Thoracic aorta (tissue), 2 donors: ENCODE results near the gene PEX5. TPM values are rescaled to one million over a fixed set of nuclear protein-coding genes. Genes with fewer than 3 reads are reported as not detected.

Source experiments
- ATAC-seq: fragments of 150-250 bp; one replicate; pipeline ENCODE4 v1.8.0; 2017; ENCODE audit warnings: low read depth; ENCODE audit not compliant: insufficient number of reproducible peaks, low FRiP score
- DNase-seq: peaks from one replicate; pipeline ENCODE4 v3.0.0-alpha.2; 2020; ENCODE audit warnings: low spot score
- H3K27ac ChIP-seq, 2 donors: fragments of 200-600 bp; sonication (generic); 1 replicate in 1 of 2; 2 replicates in 1 of 2; pipeline ENCODE4 v1.5.1; 2016; ENCODE audit warnings: mild to moderate bottlenecking in 2 of 2, moderate library complexity in 2 of 2
- H3K27me3 ChIP-seq: fragments of 200-600 bp; sonication (generic); replicated peaks from 2 replicates; pipeline ENCODE4 v1.6.0; 2016; ENCODE audit warnings: mild to moderate bottlenecking; ENCODE audit not compliant: insufficient read depth
- H3K36me3 ChIP-seq: fragments of 200-600 bp; sonication (generic); one replicate; pipeline ENCODE4 v1.5.1; 2016
- H3K4me1 ChIP-seq, 2 donors: fragments of 200-600 bp; sonication (generic); 1 replicate in 1 of 2; 2 replicates in 1 of 2; pipeline versions ENCODE4 v1.5.1 to v1.6.0; 2016; ENCODE audit warnings: low read depth in 2 of 2, mild to moderate bottlenecking in 1 of 2; ENCODE audit not compliant: control insufficient read depth in 1 of 2
- H3K4me3 ChIP-seq: fragments of 200-600 bp; sonication (generic); 2 replicates; pipeline ENCODE4 v1.5.1; 2016; ENCODE audit warnings: mild to moderate bottlenecking
- H3K9me3 ChIP-seq: fragments of 200-600 bp; sonication (generic); 2 replicates; pipeline ENCODE4 v1.5.1; 2016
- total RNA-seq, 2 donors: library from RNA; depleted of rRNA; stranded (reverse); fragments of >200 nt; gene quantifications; one replicate each; pipeline versions ENCODE4 v1.1.0 to v1.2.3, GENCODE V29; 2016
- TF ChIP-seq, protein P1 (sequence below): fragments of 200-600 bp; sonication (generic); IDR thresholded peaks from one replicate; pipeline ENCODE4 v1.5.1; 2019; ENCODE audit warnings: antibody characterized with exemption

The PEX5 gene
- total RNA-seq, 2 donors from 2014 or later = 34.5 to 42.2 TPM

DNA sequence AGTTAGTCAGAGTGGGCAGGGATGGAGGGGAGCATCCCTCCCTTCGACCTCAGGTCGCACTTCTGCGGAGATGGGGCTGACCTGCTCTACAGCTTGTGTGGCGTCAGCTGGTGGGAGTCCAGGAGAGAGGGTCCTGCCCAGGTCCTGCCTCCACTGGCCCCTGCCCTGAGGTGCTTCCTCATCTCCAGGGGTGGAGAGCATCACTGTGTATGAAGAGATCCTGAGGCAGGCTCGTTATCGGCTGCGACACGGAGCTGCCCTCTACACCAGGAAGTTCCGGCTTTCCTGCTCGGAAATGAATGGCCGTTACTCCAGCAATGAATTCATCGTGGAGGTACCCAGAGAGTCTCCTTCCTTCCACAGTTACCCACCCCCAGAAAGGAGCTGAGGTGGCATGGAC, 39.1 kb upstream of the PEX5 start:
- peaks cover 28% of the 10 kb centered on the region for H3K36me3 ChIP-seq
- ATAC-seq (no peak), DNase-seq (no peak)
- H3K9me3 ChIP-seq = no peaks in the 10 kb centered on the region
- H3K27me3 ChIP-seq = no peaks in the 10 kb centered on the region
- TF ChIP-seq, protein P1, sequence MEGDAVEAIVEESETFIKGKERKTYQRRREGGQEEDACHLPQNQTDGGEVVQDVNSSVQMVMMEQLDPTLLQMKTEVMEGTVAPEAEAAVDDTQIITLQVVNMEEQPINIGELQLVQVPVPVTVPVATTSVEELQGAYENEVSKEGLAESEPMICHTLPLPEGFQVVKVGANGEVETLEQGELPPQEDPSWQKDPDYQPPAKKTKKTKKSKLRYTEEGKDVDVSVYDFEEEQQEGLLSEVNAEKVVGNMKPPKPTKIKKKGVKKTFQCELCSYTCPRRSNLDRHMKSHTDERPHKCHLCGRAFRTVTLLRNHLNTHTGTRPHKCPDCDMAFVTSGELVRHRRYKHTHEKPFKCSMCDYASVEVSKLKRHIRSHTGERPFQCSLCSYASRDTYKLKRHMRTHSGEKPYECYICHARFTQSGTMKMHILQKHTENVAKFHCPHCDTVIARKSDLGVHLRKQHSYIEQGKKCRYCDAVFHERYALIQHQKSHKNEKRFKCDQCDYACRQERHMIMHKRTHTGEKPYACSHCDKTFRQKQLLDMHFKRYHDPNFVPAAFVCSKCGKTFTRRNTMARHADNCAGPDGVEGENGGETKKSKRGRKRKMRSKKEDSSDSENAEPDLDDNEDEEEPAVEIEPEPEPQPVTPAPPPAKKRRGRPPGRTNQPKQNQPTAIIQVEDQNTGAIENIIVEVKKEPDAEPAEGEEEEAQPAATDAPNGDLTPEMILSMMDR = no peak
- H3K27ac ChIP-seq = no peak overlapping the region
- no peaks in the 10 kb centered on the region for H3K4me1 ChIP-seq
- H3K4me3 ChIP-seq = no peak overlapping the region

DNA sequence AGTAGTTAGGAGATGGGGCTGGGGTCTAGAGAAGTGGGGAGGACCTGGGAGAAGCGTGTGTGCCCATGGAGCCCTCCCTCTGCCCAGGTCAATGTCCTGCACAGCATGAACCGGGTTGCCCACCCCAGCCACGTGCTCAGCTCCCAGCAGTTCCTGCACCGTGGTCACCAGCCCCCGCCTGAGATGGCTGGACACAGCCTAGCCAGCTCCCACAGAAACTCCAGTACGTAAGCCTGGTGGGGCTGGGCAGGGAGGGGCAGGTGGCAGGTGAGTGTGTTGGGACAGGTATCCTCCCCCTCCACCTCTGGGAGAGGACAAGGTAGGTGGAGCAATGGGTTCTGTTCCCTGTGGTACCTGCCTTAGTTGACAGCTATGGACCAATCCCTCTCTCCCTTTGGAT, 38.6 kb upstream of the PEX5 start:
- Histone ChIP-seq H3K36me3 (peaks cover 28% of the 10 kb centered on the region), H3K27me3 (no peaks in the 10 kb centered on the region), H3K27ac (no peak overlapping the region), H3K9me3 (no peaks in the 10 kb centered on the region), H3K4me3 (no peak overlapping the region), H3K4me1 (no peaks in the 10 kb centered on the region)
- ATAC-seq = no peak
- TF ChIP-seq, protein P1 = no peak
- no peak for DNase-seq

GRCh38 chr12:7151532-7151931, 38.0 kb upstream of the PEX5 start:
- Histone ChIP-seq H3K27ac (no peak overlapping the region), H3K27me3 (no peaks in the 10 kb centered on the region), H3K9me3 (no peaks in the 10 kb centered on the region), H3K4me3 (no peak overlapping the region), H3K4me1 (no peaks in the 10 kb centered on the region), H3K36me3 (peaks cover 25% of the 10 kb centered on the region)
- no peak for DNase-seq
- TF ChIP-seq, protein P1 = no peak
- ATAC-seq = no peak

DNA sequence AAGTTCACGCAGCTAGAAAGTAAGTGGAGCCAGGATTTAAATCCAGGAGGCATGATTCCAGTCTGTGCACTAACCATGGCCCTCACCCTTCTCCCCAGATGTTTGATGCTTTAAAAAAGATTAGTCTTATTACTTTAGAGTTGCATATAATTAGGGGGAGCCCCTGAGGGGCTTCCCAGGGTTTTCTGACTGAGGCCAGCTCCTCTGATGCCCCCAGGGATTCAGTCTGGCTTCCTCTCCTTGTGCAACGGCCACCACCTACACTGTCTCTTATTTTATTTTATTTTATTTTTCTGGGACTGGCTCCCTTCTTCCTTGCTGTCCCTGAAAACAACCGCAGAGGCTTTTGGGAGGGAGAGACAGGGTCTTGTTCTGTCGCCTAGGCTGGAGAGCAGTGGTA, 36.7 kb upstream of the PEX5 start:
- TF ChIP-seq, protein P1 = no peak
- H3K4me1 ChIP-seq = no peaks in the 10 kb centered on the region
- DNase-seq = no peak
- no peak overlapping the region for H3K27ac ChIP-seq
- no peaks in the 10 kb centered on the region for H3K9me3 ChIP-seq
- no peak overlapping the region for H3K4me3 ChIP-seq
- H3K36me3 ChIP-seq = peaks cover 23% of the 10 kb centered on the region
- no peak for ATAC-seq
- no peaks in the 10 kb centered on the region for H3K27me3 ChIP-seq

DNA sequence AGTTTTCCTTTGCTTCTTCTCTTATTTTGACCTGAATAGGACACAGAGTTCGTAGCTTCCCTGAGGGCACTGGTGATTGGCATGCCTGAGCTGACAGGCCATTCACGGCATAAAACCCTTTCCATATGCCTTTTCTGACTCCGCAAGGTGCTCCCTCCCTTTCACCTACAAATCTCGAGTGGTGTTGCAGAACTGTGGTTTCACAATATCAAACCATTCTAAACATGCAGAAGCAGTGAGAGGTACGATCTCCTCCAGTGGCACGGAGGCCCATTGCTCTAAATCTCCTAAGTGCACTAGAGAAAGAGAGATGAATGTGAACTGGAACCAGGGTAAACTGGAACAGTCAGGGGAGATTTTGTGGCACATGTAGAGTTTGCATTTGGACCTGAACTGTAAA, 35.4 kb upstream of the PEX5 start:
- peaks cover 0 to 2% of the 10 kb centered on the region in 2 donors for H3K4me1 ChIP-seq
- ATAC-seq (no peak), DNase-seq (no peak)
- H3K9me3 ChIP-seq = no peaks in the 10 kb centered on the region
- TF ChIP-seq, protein P1 = no peak
- H3K36me3 ChIP-seq = peaks cover 21% of the 10 kb centered on the region
- no peak overlapping the region for H3K4me3 ChIP-seq
- H3K27me3 ChIP-seq = no peaks in the 10 kb centered on the region
- H3K27ac ChIP-seq = no peak overlapping the region
